ENCODE results near the gene MTCH2.
"Not testable (repeated sequence)": the region's sequence is repeated elsewhere in the genome, so short reads cannot be mapped to it uniquely, and the experiment has no call there.

MTCH2 gene

GRCh38 chr11:47642099-47642855, at the start of gene MTCH2:
Gene MTCH2 (minus strand): TSS chr11:47642559. CDS start chr11:47642465, 94 bp downstream.
- peak; percentile 96 for DNase-seq

GRCh38 chr11:47691979-47692378, 49.6 kb upstream of the MTCH2 start:
- no peak for DNase-seq

- DNase-seq: no peak
Measured at GRCh38 chr11:47689480-47689879, 47.1 kb upstream of the MTCH2 start.

- no peak for DNase-seq
Measured at GRCh38 chr11:47688991-47689390, 46.6 kb upstream of the MTCH2 start.

- DNase-seq: no peak
Measured at GRCh38 chr11:47688111-47688510, 45.8 kb upstream of the MTCH2 start.

GRCh38 chr11:47686704-47687103, 44.3 kb upstream of the MTCH2 start:
- not testable (repeated sequence) for DNase-seq

- no peak for DNase-seq
Measured at GRCh38 chr11:47686151-47686550, 43.8 kb upstream of the MTCH2 start.

- DNase-seq: no peak
Measured at GRCh38 chr11:47675851-47676250, 33.5 kb upstream of the MTCH2 start.

- DNase-seq: no peak
Measured at GRCh38 chr11:47672283-47672730, 29.9 kb upstream of the MTCH2 start.

GRCh38 chr11:47669856-47670255, 27.5 kb upstream of the MTCH2 start:
- no peak for DNase-seq

GRCh38 chr11:47668665-47669064, 26.3 kb upstream of the MTCH2 start:
- no peak for DNase-seq

GRCh38 chr11:47667555-47667954, 25.2 kb upstream of the MTCH2 start:
- no peak for DNase-seq

- no peak for DNase-seq
Measured at GRCh38 chr11:47667135-47667534, 24.8 kb upstream of the MTCH2 start.

- not testable (repeated sequence) for DNase-seq
Measured at GRCh38 chr11:47664936-47665335, 22.6 kb upstream of the MTCH2 start.

- no peak for DNase-seq
Measured at GRCh38 chr11:47661245-47661644, 18.9 kb upstream of the MTCH2 start.

GRCh38 chr11:47659276-47659675, 16.9 kb upstream of the MTCH2 start:
- DNase-seq: no peak

- no peak for DNase-seq
Measured at GRCh38 chr11:47656260-47656885, 14.0 kb upstream of the MTCH2 start.

GRCh38 chr11:47651818-47652469, 9.6 kb upstream of the MTCH2 start:
- DNase-seq: no peak

- no peak for DNase-seq
Measured at GRCh38 chr11:47649276-47649675, 6.9 kb upstream of the MTCH2 start.

GRCh38 chr11:47646019-47646418, 3.7 kb upstream of the MTCH2 start:
- DNase-seq: no peak

GRCh38 chr11:47645500-47645899, 3.1 kb upstream of the MTCH2 start:
- no peak for DNase-seq

- no peak for DNase-seq
Measured at GRCh38 chr11:47641600-47642098, 710 bp downstream of the MTCH2 start.

- DNase-seq: not testable (repeated sequence)
Measured at GRCh38 chr11:47640506-47640905, 1.9 kb downstream of the MTCH2 start.

- not testable (repeated sequence) for DNase-seq
Measured at GRCh38 chr11:47636331-47636730, 6.0 kb downstream of the MTCH2 start.

Measured in SHP77 (cell line).